Activated effector memory CD4-positive, alpha-beta T cell treated with Interleukin-2 at 50 U/mL for 16 hours (primary cell): ENCODE measurements around the gene D2HGDH.
"Not testable (repeated sequence)": the region's sequence is repeated elsewhere in the genome, so short reads cannot be mapped to it uniquely, and the experiment has no call there.

Experiments used
- DNase-seq: peaks from one replicate; pipeline ENCODE4 v3.0.0-alpha.2; 2020

D2HGDH gene

GRCh38 chr2:241811201-241811951, 76.9 kb downstream of the D2HGDH start:
- DNase-seq = no peak

- DNase-seq = no peak
Measured at GRCh38 chr2:241811952-241812729, 77.7 kb downstream of the D2HGDH start.

GRCh38 chr2:241812730-241813643, 78.6 kb downstream of the D2HGDH start:
- DNase-seq = no peak

GRCh38 chr2:241813644-241814392, 79.4 kb downstream of the D2HGDH start:
- DNase-seq = no peak

DNA sequence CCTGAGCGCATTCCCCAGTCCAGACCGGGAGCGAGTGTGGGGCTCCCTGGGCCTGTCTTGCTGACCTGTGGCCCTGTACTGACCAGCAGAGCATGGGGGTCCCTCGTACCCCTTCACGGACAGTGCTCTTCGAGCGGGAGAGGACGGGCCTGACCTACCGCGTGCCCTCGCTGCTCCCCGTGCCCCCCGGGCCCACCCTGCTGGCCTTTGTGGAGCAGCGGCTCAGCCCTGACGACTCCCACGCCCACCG, 79.9 kb downstream of the D2HGDH start:
- no peak for DNase-seq

- DNase-seq = no peak
Measured at GRCh38 chr2:241814643-241815476, 80.4 kb downstream of the D2HGDH start.

DNA sequence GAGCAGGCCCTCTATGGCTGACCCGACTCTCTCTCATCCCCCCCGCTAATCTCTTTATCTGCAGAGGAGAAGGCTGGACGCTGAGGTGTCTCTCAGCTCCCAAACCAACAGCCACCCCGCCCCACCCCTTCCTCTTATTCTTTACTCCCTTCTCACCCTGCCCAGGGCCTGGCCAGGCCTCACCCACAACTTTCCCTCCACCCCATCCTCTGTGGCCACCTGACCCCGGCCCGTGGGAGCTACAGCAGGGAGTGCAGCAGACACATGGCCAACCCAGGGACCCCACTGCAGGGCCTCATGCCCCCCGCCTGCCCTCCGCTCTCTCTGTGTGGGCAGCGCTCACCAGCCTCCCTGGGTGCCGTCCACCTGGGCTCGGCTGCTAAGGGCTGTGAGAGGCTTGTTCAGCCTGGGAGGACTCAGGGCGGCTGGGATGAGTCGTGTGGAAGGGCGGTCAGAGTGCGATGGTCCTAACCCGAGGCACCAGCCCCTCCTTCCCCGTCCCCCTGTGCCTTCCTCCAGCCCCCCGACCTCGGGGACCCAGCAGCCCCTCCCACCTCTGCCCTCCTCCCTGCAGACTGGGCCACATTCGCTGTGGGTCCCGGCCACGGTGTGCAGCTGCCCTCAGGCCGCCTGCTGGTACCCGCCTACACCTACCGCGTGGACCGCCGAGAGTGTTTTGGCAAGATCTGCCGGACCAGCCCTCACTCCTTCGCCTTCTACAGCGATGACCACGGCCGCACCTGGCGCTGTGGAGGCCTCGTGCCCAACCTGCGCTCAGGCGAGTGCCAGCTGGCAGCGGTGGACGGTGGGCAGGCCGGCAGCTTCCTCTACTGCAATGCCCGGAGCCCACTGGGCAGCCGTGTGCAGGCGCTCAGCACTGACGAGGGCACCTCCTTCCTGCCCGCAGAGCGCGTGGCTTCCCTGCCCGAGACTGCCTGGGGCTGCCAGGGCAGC, 81.3 kb downstream of the D2HGDH start:
- DNase-seq = no peak

- no peak for DNase-seq
Measured at GRCh38 chr2:241816431-241817121, 82.1 kb downstream of the D2HGDH start.

DNA sequence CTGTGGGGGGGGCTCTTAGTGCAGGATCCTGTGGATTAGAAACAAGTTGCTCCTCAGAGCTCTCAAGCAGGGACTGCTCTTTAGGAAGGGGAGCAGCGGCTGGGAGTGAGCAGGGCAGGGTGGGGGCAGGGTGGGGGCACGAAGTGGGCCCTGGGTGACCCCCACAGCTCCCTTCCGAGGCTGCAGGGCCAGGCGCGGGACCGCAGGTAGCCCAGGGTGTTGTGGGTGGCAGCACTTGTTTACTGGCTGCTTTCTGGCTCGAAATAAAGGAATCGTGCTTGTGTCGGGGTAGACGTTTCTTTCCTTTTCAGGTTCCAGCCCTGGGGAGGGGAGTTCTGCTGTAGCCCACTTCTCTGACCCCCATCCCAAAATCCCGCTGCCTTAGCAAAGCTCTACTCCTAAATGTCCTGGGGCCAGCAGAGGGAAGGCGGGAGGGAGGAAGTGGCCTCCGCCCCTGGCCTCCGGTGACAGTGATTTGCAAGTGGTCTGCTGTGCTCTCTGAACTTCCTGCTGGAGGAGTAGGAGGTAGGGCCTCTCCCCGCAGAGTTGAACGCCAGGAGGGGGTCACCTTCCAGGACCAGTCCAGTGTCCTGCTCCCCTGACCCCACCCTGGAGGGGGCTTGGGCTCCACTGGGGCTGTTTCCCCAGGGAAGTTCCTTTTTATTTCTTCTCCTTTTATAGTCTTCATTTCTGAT, 82.8 kb downstream of the D2HGDH start:
- no peak for DNase-seq

DNA sequence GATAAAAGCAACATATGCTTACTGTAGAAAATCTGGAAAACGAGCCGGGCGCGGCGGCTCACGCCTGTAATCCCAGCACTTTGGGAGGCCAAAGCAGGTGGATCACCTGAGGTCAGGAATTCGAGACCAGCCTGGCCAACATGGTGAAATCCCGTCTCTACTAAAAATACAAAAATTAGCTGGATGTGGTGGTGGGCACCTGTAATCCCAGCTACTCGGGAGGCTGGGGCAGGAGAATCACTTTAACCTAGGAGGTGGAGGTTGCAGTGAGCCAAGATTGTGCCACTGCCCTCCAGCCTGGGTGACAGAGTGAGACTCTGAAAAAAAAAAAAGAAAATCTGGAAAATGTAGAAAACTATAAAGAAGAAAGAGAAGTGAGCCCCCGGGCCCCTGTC, 83.4 kb downstream of the D2HGDH start:
- not testable (repeated sequence) for DNase-seq
